NCI-H146 (cell line): ENCODE results near the gene SIGLEC1.
A peak's percentile ranks its signal among the peaks of the same experiment; 100 is the strongest.

Source experiments
- DNase-seq: peaks from one replicate; lab custom pipeline; 2025; lab: John Stamatoyannopoulos, UW

The SIGLEC1 gene

DNA sequence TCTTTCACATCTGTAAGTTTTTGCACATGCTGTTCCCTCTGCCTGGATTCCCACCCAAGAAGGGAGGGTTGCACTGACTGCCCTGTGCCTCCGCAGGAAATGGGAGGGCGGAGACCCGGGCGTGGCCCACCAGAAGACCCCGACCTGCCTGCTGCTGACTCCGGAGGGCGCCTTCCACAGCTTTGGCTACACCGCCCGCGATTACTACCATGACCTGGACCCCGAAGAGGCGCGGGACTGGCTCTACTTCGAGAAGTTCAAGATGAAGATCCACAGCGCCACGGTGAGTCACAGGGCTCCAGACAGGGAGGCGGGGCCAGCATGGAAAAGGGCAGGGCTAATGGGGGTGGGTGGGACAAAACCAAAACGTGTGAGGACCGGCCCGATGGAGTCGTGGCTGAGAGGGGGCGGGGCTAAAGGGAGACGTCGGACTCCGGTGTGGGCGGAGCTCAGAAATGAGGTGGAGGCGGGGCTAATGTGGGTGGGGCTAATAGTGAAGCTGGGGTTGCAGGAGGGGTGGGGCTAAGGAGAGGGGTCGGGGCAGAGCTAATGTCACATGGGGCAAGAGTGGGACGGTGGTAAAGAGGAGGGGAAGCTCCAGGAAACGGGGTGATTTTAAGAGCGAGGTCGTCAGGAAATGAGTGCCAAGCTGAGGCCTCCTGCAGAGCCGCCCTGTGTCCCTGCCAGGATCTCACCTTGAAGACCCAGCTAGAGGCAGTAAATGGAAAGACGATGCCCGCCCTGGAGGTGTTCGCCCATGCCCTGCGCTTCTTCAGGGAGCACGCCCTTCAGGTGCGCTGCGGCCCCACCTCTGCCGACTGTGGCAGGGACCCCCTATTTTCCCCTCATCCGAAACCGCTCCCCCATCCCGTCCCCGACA, 32.6 kb upstream of the SIGLEC1 start:
- DNase-seq: peak; percentile 93

DNA sequence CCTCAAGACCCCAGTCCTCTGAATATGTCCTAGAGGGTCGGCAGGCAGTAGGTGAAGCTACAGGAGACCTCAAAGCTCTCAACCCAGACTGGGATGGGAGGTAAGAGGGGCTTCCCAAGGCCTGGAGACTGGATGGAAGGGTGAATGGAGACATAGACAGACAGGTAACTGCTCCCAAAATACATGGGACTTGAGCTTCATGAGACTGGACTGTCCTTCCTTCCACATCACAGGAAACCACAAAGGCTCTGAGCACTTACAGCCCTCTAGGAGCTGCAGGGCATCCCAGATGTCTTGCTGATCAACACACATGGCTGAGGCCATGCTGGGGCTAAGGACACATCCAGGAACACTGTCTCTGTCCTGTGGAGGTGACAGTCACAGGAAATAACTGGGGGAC, 31.6 kb upstream of the SIGLEC1 start:
- no peak for DNase-seq

DNA sequence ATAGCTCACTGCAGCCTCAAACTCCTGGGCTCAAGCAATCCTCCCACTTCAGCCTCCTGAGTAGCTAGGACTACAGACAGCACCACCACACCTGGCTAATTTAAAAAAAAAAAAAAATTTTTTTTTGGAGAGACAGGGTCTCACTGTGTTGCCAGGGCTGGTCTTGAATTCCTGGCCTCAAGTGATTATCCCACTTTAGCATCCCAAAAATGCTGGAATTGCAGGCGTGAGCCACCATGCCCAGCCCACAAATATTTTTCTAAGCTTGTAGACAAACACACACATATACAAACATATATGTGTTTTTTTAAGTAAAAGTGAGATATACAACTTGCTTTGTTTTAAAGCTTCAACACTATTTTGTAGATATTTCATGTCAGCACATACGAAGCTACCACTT, 30.9 kb upstream of the SIGLEC1 start:
- DNase-seq: no peak

DNA sequence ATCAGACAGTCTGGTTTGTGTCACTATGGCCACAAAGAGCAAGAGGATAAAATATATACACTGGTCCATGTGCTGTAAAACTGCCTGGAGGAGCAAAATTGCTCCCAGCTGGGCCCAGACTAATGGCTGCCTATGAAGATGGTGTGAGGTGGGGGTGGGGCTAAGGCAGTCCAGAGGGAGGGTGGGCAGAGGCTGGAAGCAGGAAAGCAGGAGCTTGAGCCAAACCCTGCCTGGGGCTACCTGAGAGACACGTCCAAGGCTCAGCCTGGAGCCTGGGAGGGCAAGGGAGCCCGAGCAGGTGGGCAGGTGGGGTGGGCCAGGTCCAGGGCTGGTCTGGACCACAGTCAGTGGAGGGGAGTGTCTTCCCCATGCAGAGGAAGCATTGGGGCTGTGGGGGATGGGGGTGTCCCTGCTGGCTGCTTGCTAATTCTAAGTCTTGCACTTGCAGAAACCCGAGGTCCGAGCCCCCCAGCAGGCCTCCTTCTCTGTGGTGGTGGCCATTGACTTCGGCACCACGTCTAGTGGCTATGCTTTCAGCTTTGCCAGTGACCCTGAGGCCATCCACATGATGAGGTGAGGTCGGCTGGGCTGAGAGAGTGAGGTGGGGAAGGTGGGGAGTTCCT, 29.5 kb upstream of the SIGLEC1 start:
- DNase-seq: no peak

DNA sequence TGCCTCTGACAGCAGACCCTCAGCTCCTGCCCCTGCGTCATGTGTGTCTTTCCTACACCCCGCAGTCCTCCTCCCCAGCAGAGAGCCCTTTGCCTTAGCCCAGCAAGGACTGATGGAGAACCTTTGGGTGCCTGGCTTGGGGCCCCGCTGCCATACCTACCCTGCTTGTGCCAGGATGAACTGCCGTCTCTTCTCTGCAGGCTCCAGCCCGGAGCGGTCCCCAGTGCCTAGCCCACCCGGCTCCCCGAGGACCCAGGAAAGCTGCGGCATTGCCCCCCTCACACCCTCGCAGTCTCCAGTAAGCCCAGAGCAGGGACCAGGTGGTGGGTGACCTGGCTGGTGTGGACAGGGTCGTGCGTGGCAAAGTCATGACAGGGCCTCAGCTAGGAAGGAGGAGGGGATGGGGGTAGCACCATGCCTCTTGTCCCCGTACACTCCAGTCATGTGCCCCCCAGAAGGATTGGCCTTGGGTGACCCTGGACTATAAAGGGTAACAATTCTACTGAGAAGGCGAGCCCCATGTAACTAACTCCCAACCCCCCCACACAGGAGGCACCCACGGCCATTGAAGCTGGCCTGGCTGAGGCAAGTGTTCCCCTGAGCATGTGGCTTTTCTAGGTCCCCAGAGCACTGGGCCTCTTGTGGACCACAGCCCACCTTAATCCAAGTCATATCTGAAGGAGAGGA, 28.4 kb upstream of the SIGLEC1 start:
- no peak for DNase-seq

DNA sequence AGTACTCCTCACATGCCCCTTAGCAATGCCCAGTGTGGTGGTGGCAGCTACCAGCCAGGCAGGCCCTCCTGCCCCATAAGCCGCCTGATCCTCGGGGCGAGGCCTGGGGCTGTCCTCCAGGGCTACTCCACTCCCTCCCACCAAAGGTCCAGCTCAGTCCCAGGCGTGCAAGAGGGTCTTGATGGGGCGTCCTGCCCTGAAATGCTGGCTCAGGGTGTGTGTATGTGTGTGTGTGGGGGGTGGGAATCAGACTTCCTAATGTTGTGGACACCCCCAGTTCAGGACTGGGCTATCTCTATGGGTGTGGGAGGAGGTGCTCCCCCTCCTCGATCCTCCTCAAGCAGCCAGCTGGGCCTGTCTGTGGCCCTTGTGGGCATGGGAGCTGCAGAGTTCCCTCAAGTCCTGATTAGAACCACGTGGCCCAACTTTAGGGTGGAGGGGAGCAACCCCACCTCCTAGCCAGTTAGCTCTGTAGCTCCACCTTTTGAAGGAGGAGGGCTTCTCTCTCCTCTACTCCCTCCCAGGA, 27.6 kb upstream of the SIGLEC1 start:
- DNase-seq: no peak

DNA sequence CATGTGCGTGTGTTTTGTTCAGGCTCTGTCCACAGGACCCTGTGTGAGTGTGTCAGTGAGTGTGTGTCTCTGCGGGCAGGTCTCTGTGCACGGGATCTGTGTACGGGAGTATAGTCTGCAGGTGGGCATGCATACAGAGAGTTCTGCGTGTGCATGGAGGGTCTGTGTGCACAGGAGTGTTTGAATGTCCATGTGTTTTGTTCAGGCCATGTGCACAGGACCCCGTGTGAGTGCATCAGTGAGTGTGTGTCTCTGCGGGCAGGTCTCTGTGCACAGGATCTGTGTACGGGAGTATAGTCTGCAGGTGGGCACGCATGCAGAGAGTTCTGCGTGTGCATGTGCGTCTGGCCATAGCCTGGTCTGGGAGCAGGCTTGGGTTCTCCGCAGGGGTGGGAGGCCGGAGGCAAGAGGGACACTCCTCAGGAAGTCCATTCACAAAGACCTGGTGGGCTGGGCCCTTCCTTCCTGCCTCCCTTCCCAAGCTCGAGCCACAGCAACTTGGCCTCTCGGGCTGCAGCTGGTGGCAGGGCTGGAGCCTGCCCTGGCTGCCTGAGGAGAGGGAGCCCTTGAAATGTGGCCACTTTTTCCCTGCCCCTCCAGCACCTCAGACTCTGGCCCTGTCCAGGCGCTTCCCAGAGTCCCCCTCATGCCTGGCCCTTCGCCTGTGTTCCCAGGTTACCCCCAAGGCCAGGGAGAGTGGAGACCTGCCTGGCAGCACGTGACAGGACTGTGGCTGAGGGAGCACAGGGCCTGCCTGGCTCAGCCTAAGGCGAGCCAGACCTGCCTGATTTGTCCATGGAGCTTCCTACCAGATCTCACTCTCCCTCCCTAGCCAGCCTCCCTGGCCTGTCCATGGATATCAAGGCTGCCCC, 26.9 kb upstream of the SIGLEC1 start:
- peak; percentile 15 for DNase-seq

DNA sequence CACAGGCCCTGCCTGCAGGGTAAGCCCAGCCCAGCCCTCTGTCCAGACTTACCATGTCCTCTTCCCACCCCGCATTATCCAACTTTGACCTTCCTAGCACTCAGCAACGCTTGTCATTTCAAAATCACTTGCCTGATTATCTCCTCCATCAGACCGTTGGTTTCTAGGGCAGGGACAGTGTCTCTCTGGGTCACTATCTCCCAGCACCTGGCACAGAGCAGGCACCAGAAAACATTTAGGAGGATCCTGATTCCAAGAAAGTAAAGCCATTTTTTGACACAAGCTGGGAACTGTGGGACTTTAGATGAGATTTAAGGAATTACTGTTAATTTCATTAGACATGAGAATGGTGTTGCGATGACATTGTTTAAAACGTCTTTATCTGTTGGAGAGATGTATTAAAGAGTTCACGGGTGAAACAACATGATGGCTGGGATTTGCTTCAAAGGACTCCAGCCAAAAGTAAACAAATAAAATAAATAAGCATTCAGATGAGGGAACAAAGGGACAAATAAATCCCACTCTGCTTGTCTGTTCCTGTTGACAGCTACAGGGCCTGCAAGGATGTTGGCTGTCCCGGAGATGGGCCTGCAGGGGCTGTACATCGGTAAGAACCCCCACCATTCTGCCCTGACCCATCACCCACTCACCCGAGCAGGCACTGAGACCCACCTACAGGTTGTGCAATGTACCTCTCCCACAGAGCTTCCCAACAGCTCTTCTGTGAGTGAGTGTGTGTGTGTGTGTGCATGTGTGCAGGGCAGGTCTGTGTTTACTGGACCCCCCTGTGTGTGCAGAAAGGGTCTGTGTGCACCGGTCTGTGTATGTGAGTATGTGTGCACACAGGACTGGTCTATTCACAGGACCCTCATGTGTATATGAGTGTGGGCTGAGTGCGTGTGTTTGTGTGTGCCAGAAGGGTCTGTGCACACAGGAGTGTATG, 26.0 kb upstream of the SIGLEC1 start:
- no peak for DNase-seq

DNA sequence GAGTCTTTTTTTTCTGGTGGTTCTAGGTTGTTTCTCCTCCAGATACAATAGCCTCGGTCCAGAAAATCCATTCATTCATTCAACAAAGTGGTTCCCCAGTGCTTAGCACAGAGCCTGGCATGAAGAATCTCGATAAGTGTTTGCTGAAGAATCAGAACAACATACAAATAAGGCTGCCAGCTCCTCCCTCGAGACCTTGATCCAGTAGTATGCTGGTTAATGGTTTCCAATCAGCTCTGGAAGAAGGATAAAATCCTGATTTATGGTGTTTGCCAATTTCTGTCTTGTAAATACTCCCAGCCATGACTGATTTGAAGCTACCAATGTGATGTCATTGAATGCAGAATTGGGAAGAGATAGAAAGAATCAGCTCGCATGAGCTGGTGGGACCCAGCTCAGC, 23.4 kb upstream of the SIGLEC1 start:
- no peak for DNase-seq

DNA sequence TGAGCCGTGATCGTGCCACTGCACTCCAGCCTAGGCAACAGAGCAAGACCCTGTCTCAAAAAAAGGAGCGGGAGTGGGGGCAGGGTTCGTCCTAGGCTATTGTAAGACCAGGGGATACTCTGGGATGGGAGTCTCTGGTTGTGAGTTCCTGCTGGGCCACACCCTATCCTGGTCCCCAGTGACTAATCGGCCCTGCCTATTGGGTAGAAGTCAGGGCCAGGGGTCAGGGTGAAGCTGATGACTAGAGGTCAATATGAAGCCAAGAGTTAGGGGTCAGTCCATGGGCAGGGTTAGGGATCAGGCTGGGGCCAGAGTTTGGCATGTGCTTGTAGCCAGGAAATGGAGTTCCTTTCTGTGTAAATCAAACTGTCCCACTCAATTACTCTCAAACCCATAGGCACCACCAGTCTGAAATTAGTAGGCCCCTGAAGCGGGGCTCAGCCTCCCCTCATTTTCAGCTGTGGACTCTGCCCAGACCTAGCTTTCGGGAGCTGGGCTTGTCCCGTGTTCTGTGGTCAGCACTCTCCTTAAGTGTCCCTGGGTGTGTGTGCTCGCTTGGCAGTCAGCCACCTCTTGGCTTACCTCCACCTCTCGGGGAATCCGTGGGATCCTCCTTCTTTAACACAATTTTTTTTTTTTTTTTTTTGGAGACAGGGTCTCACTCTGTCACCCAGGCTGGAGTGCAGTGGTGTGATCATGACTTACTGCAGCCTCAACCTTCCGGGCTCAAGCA, 21.9 kb upstream of the SIGLEC1 start:
- no peak for DNase-seq

DNA sequence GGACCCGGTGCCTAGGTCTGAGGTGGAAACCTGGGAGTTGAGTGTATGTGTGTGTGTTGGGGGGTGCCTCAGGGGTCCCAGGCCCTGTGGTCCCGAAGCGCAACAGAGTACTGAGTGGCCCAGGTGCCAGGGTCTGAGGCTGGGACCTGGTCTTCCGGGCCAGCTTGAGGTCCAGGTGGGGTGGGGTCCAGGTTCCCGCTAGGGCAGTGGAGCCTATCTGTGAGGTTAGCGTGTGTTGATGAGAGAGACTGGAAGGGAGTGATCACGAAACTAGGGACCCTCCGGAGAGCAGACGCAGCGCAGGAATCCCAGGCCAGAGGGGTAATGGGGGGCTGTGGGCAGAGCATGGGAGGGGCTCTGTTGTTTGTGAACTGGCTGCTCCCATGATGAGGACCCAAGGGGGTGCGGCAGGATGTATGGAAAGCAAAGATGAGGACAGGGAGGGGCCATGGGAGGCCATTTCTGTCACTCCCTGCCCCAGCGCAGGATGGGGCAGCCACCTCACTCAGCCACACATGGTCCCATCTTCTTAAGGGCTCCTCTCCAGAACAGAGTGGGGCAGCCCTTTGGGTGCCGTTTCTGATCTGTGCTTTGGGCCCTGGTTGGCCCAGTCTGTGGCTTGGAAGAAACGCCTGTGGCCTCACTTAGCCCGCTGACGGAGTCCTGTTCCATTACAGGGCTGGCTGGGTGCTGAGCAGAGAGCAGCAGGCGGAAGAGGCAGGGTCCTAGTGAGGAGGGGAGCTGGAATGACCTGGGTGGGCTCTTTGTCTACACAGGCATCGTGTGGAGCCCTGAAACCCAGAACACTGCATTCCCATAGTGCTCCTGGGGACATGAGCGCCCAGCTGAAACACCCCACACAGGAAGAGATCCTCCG, 21.0 kb upstream of the SIGLEC1 start:
- DNase-seq: no peak

DNA sequence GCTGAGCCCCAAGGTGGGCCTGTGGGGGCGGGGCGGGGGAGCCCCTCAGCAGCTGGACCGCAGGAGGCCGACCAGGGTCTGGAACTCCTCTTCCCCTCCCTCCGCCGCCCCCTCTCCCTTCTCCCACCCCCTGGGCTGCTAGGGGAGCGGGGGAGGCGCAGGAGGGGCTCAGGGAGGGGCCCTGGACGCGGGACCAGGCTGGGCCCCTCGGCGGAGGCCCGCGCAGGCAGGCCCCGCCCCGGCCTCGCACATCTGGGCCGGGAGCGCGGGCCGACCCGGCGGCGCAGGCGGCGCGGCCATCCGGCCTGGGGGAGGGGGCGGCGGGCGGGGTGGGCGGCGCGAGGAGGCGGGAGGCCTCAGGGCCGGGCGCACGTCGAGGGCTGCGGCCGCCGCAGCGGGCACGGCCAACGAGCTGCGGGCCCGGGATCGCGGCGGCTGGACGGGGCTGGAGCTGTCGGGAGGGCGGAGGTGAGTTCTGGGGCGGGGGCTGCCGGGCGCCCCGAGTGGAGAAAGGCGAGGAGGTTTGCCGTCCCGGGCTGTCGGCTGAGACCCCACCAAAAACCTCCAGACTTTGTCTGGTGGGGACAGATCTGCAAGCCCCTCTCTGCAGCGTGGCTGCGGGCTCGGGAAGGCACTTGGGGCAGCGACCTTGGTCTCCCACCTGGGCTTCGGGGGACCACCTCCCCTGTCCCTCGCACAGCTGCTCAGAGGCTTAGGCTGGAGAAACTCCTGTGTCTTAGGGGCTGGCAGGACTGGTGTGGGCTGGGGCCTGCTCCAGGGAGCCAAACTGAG, 20.1 kb upstream of the SIGLEC1 start, which contains the start of gene HSPA12B:
HSPA12B (plus strand) TSS at position 359 of the 792 bp plus-strand sequence. CDS start 5,990 bp downstream, outside the sequence.
- no peak for DNase-seq

DNA sequence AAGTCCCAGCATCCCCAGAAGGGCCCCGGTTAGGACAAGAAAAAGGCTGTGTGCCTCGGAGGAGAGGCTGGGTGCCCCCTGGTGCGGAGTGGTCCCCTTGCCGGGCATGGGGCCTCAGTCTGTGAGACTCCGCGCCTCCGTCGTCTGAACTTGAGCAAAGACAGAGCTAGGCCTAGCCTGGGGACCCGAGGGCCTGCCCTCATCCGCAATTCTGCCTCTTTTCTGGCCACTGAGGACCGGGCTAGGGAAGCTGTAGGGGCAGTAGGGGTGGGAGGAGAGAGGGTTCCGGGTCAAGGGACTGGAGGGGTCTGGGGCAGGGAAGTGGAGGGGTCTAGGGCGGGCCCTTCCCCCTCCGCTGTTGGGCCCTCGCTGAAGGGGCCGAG, 19.5 kb upstream of the SIGLEC1 start:
- DNase-seq: no peak

DNA sequence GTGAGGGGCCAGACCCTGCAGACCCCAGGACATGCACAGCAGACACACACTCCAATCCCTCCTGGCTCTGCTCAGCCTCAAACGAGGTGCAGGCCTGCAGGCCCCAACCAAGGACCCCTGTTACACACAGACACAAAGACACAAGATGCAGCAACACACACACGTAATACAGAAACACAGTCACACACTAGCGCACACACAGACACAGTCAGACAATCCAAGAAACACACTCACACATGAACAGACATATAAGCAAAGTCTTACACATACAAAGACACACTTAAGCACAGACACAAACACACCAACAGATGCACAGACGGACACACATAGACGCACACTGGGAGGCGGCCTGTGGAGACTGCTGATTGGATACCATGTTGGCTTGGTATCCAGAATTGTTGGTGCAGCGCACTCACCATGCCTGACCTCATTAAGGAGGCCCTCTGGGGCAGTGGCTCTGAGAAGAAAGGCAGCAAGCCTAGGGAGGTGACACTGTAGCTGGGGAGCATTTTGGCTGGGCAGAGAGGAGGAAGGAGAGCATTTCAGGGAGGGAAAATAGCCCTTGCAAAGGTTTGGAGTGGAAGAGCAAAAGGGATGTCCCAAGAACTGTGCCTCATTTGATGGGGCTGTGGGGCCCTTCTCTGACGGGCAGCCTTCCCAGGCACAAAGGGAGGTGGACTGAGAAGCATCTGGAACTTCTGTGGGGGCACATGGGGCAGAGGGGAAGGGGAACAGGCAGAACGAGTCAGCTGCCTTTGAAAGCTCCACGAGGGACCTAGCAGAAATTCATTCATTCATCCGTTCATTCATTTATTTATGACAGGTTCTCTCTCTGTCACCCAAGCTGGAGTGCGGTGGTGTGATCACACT, 18.6 kb upstream of the SIGLEC1 start:
- DNase-seq: no peak

DNA sequence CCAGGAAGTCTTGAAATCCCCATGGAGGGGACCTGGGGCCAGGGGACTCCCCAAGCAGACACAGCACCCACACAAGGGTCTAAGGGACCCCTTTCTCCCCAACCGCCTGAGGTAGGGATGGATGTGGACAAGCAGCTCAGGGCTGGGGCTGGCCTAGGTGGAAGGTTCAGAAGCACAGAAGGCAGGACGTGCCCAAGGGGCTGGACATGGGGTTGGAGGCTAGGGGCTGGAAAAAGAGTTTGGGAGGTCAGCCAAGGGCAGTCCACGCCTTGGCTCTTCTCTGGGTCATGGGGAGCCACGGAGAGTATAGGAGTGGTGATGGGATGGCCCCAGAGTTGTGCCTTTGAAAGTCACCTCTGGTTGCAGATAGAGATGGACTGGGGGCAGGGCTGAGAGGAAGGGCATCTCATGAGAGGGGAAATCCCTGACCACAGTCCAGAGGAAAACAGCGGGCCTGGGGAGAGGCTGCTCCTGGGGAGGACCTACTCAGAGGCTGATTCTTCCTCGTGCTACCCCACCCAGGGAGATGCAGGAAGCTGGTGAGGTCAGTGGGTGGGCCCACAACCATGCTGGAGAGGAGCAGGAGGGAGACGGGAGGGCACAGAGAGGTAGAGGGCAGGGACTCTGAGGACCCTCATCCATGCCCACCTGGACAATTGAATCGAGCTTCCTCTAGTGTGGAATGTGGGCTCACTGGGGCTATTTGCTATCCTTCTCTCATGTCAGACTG, 17.6 kb upstream of the SIGLEC1 start:
- no peak for DNase-seq

DNA sequence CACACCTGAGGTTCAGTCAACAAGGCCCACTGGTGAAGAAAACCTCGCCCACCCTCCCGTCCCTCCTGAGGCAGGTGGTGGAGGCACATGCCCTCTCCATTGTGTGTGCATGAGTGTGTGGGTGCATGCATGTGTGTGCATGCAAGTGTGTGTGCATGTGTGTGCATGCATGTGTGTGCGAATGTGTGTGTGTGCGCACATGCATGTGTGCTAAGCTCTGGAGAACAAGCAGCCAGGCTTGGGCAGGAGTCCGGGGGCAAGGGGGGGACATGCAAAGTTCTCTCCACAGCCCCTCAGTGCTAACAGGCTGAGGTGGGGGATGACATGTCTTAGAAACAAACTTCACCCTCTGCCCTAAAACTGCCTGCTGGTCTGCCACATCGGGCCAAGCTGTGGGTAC, 17.0 kb upstream of the SIGLEC1 start:
- no peak for DNase-seq
